Stimulated activated CD4-positive, alpha-beta T cell treated with anti-CD3 and anti-CD28 coated beads, TNF-alpha, amount 100 ng/mL, for 48 hours (primary cell): ENCODE results near the gene LINGO1.

Source experiments
- DNase-seq, 3 donors: peaks; one replicate each; pipeline ENCODE4 v3.0.0-alpha.2; 2020; ENCODE audit warnings: low read depth in 3 of 3

The LINGO1 gene

DNA sequence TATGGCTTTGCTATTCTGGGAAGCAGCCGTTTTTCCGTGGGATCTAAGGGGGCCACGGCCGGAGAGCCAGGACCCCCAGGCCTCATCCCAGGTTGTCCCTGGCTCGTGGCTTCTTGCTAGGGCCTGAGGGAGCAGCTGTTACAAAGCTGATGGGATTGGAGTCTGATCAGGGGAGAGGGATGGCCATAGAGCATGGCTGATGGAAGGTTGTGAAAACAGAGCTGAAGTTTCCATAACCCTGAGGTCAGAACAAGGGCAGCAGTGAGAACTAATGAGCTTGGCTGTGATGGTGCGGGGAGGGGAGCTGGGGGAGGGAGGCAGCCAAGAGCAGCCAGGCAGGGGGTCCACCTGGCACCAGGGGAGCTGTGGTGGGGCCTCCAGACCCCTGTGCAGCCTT, 63.0 kb downstream of the LINGO1 start:
- DNase-seq, result no peak

DNA sequence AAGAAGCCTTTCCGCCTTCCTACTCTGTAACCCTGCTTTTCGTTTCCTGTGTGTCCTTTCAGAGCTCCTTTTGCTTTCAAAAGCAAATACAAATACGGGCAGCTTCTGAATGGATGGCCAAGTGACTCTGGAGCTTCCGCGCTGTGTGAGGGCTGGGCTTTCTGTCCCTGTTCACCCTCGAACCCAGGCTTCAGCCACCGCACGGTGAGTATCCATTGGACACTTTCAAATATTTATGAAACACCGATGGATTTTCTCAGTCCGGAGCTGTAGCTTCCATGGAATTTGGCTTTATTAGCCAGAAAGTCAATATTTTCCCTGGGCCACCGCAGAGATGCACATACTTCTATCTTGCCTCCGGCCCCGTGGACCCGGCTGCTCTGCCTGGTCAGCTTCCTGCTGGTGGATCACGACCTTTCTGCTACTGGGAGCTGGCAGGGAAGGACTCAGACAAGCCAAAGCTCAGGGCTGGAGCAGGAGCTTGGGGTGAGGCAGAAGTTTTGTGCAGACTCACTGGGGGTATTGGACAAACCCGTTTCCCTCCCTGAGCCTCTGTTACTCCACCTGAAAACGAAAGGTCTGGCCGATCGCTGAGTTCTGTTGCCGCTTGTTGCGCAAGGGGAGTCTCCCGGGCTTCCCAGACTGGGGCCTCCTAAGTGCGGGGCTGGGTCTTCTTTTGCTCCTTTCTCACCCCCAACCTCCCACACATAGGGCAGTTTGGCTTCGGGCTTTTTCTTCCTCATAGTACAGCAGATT, 63.6 kb downstream of the LINGO1 start:
- no peak for DNase-seq

DNA sequence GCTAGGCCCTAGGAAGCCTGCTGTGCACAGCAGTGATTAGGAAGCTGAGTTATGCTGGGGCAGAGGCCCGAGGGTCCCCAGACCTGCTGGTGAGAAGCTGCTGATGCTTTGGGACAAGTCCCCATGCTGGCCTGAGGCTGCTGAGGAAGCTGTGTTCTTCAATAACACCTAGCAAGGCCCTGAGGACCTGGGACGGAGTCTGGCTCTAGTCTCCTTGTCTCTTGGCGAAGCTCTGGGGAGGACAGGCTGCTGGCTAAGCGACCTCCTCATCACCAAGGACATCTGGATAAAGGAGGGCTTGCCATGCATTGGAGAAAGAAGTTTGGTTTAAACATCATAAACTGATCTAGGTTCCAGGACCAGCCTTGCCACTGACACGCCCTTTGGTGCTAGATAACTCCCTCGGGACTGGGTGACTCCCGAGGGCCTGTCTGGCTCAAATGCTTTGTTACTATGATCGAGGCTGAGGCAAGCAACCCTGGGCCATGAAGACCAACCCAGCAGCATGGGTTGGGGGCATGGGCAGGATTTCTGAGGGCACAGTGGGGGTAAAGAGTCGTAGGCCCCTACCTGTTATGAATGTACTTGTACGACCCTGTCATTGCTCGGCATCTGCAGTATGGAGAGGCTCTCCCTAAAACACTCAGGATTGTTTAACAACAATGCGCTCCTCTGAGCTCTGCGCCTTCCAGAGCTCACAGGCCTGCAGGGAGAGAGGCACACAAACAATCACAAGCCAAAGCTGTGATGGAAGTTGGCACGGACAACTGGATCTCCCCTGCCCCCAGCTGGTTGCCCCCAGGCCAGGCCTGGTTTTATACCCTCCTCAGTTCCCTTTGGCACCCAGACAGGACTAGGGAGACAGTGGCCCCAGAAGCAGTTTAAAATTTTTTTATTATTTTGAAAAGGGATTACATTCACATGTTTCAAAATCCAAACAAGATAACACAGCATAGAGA, 64.4 kb downstream of the LINGO1 start:
- no peak for DNase-seq

- DNase-seq, result no peak
These were observed 65.5 kb downstream of the LINGO1 start for GRCh38 chr15:77567202-77567601.

- DNase-seq, result no peak
These were observed 66.6 kb downstream of the LINGO1 start for GRCh38 chr15:77566092-77566491.

GRCh38 chr15:77565378-77565915, 67.3 kb downstream of the LINGO1 start:
- no peak for DNase-seq

DNA sequence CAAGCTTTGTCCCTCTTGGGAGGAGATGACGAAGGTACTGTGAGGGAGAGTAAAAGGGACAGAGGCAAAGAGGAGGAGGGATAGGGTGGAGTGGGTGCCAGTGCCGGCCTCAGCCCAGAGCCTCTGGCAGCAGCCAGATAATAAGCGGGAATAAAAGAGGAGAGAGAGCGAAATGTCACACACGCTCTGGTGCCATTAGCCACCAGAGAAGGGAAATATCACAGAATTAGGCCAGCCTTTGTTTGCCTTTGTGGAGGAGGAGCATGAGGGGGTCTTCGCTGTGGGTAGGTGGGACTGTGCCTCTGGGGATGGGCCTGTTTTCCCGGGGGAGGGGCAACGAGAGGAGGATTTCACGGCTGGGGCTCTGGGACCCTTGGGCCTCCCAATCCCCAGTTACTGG, 67.8 kb downstream of the LINGO1 start:
- DNase-seq, result no peak

DNA sequence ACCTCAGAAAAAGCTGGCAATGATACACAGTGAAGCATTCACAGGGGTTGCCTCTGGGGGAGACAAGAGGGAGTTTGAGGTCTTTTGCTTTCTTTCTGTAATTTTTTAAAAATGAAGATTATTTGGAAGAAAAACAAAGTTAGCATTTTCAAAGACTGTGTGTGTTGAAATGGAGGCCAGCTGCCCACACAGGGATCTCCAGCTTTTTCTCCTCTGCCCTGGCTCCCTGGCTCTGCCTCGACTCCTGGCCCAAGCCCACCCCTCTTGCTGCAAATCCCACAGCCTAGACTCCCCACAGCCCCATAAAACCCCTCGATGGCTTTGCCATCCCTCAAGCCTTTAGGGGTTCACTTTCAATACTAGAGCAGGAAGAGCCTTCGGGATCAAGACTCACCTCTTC, 68.4 kb downstream of the LINGO1 start:
- DNase-seq, result no peak

DNA sequence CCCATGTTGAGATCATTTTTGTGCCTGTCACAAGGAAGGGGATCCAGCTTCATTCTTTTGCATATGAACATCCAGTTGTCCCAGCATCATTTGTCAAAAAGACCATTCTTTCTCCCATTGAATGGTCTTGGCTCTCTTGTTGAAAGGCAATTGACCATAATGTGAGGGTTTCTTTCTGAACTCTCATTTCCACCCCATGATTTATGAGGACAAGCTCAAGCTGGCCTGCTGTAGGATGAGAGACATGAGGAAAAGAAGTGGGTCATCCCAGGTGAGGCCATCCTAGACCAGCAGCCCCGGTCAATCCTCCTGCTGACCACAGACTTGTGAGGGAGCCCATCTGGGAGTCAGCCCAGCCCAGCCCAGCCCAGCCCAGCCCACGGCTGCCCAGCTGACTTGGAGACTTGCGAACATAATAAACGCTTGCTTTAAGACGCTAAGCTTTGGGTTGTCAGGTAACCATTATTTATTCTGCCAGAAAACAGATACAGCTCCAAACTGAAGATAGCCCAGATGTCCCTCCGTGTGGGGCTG, 69.0 kb downstream of the LINGO1 start:
- no peak for DNase-seq
